B cell (primary cell): ENCODE results near the gene DRC1. TPM values are rescaled to one million over a fixed set of nuclear protein-coding genes. Genes with fewer than 3 reads are reported as not detected.

Experiments used
- ATAC-seq: fragments of 200-7000 bp; cut with Tn5 transposase; one replicate; pipeline ENCODE4 v1.10.0; 2021; ENCODE audit warnings: low read depth, mild to moderate bottlenecking, moderate number of reproducible peaks, moderate library complexity
- CTCF ChIA-PET: fragments of 350-600 bp; sonication (Branson Sonifier 250); formaldehyde crosslinking; loops from one replicate; lab custom pipeline; 2021; ENCODE audit warnings: antibody characterized with exemption, inconsistent platforms; lab: Charles Lee
- POLR2A ChIA-PET: fragments of 350-600 bp; sonication (Branson Sonifier 250); formaldehyde crosslinking; loops from one replicate; lab custom pipeline; 2021; ENCODE audit warnings: antibody characterized with exemption; lab: Charles Lee
- DNase-seq: peaks from one replicate; pipeline ENCODE4 v3.0.0; 2013
- H2AFZ ChIP-seq: 2 replicates; pipeline ENCODE4 v1.6.1; 2012; ENCODE audit warnings: mild to moderate bottlenecking, low read depth, low read length; ENCODE audit not compliant: insufficient read depth, poor library complexity, severe bottlenecking
- H3K27ac ChIP-seq, 2 donors: 1 replicate in 1 of 2; 2 replicates in 1 of 2; pipeline ENCODE4 v1.5.1; 2012 to 2013; ENCODE audit warnings: low read length in 2 of 2, mild to moderate bottlenecking in 2 of 2, moderate library complexity in 1 of 2
- H3K27me3 ChIP-seq, 4 experiments: fragments of 200-600 bp in 1 of 4; sonication (generic) in 1 of 4; replicated peaks in 1 of 4; 1 replicate in 2 of 4; 2 replicates in 2 of 4; pipeline versions ENCODE4 v1.6.1 to v1.7.0; 2013 to 2016; ENCODE audit warnings: low read length in 3 of 4, mild to moderate bottlenecking in 2 of 4, mixed read lengths in 1 of 4, moderate library complexity in 1 of 4; ENCODE audit not compliant: insufficient read depth in 4 of 4, control insufficient read depth in 3 of 4; ENCODE audit errors: control extremely low read depth in 1 of 4
- H3K36me3 ChIP-seq, 2 experiments: replicated peaks in 1 of 2; 1 replicate in 1 of 2; 2 replicates in 1 of 2; pipeline versions ENCODE4 v1.6.1 to v1.7.1; 2013; ENCODE audit warnings: low read length in 1 of 2; ENCODE audit not compliant: insufficient read depth in 2 of 2, control insufficient read depth in 1 of 2; ENCODE audit errors: control extremely low read depth in 1 of 2, extremely low read depth in 1 of 2
- H3K4me1 ChIP-seq, 2 donors: fragments of 200-600 bp in 1 of 2; sonication (generic) in 1 of 2; 1 replicate in 1 of 2; 2 replicates in 1 of 2; pipeline versions ENCODE4 v1.5.1 to v1.6.1; 2013 to 2017; ENCODE audit warnings: low read length in 2 of 2; ENCODE audit not compliant: control insufficient read depth in 2 of 2, insufficient read depth in 2 of 2
- H3K4me2 ChIP-seq: replicated peaks from 2 replicates; pipeline ENCODE3; 2012; ENCODE audit warnings: mild to moderate bottlenecking, low read depth, low read length; ENCODE audit not compliant: poor library complexity, severe bottlenecking
- H3K4me3 ChIP-seq, 5 experiments: fragments of 200-600 bp in 1 of 5; sonication (generic) in 1 of 5; 1 replicate in 3 of 5; 2 replicates in 2 of 5; pipeline versions ENCODE4 v1.5.1 to v1.7.0; 2011 to 2016; ENCODE audit warnings: low read length in 4 of 5, mild to moderate bottlenecking in 4 of 5, low read depth in 2 of 5, control low read depth in 1 of 5, moderate library complexity in 1 of 5; ENCODE audit not compliant: insufficient read depth in 1 of 5; ENCODE audit errors: control extremely low read depth in 1 of 5, extremely low read depth in 1 of 5
- H3K79me2 ChIP-seq: fragments of 200-600 bp; sonication (generic); one replicate; pipeline ENCODE4 v1.6.0; 2016; ENCODE audit warnings: low read length; ENCODE audit not compliant: control insufficient read depth, insufficient read depth
- H3K9ac ChIP-seq: fragments of 200-600 bp; sonication (generic); 2 replicates; pipeline ENCODE4 v1.6.1; 2017; ENCODE audit warnings: mild to moderate bottlenecking, low read length, moderate library complexity
- H3K9me3 ChIP-seq, 3 donors: one replicate each; pipeline versions ENCODE4 v1.6.1 to v1.7.1; 2013; ENCODE audit warnings: low read length in 2 of 3; ENCODE audit not compliant: control insufficient read depth in 2 of 3, insufficient read depth in 1 of 3; ENCODE audit errors: control extremely low read depth in 1 of 3
- H4K20me1 ChIP-seq: 2 replicates; pipeline ENCODE4 v1.6.0; 2012; ENCODE audit warnings: mild to moderate bottlenecking, low read length; ENCODE audit not compliant: insufficient read depth, control insufficient read depth, poor library complexity, severe bottlenecking
- H3K27ac Mint-ChIP-seq: one replicate; pipeline ENCODE4 v1.8.0; 2021; ENCODE audit warnings: mixed read lengths
- H3K27me3 Mint-ChIP-seq: one replicate; pipeline ENCODE4 v1.8.0; 2021; ENCODE audit warnings: mixed read lengths
- H3K4me1 Mint-ChIP-seq: one replicate; pipeline ENCODE4 v1.8.0; 2021; ENCODE audit warnings: mixed read lengths
- H3K4me3 Mint-ChIP-seq: one replicate; pipeline ENCODE4 v1.8.0; 2021; ENCODE audit warnings: mixed read lengths
- H3K9me3 Mint-ChIP-seq: one replicate; pipeline ENCODE4 v1.8.0; 2022; ENCODE audit warnings: mixed read lengths; ENCODE audit not compliant: insufficient read depth
- CTCF ChIP-seq: fragments of 200-600 bp; IDR thresholded peaks from one replicate; pipeline ENCODE4 v1.8.0; 2022; ENCODE audit warnings: antibody characterized with exemption, mild to moderate bottlenecking
- EZH2 ChIP-seq: IDR thresholded peaks from 2 replicates; pipeline ENCODE4 v1.6.1; 2012; ENCODE audit warnings: borderline replicate concordance, low read depth, mild to moderate bottlenecking, moderate library complexity, low read length; ENCODE audit not compliant: insufficient read depth, poor library complexity, severe bottlenecking
- WGBS: methylation state at CpG from one replicate; pipeline ENCODE4 v1.1.5; 2013; ENCODE audit warnings: missing lambda C conversion rate; ENCODE audit not compliant: insufficient coverage; 5-methylcytosine and 5-hydroxymethylcytosine counted together
- intact Hi-C: fragments of 100-400 bp; cut with micrococcal nuclease; formaldehyde crosslinking; loops from one replicate; pipeline ENCODE4 v1.10.0; 2022
- polyA plus RNA-seq: library from polyadenylated mRNA; depleted of rRNA; stranded (reverse); fragments of >200 nt; gene quantifications from 2 replicates; pipeline ENCODE4 v1.2.3, GENCODE V29; 2012
- total RNA-seq, 2 donors: library from RNA; stranded (reverse); fragments of 120-200 nt in 1 of 2; gene quantifications; 1 replicate in 1 of 2; 2 replicates in 1 of 2; pipeline versions ENCODE4 v1.2.3 to v1.2.4, GENCODE V29; 2013 to 2022

DRC1 gene
- total and polyA plus RNA-seq, 2 donors (not counting 1 experiment from before 2014, with no cell fraction given) = not detected

GRCh38 chr2:26455670-26456439 lies 54.1 kb downstream of the DRC1 start:
- Mint-ChIP-seq H3K4me3 (no peak overlapping the region), H3K27ac (no peak overlapping the region), H3K9me3 (peaks cover 3% of the 10 kb centered on the region), H3K4me1 (no peaks in the 10 kb centered on the region), H3K27me3 (peaks cover 10% of the 10 kb centered on the region)
- H4K20me1 ChIP-seq = no peaks in the 10 kb centered on the region
- no peaks in the 10 kb centered on the region for H3K27me3 ChIP-seq
- WGBS = 66% methylated on average over 16 of the region's 18 CpGs
- TF ChIP-seq CTCF (no peak), EZH2 (no peak)
- CTCF ChIA-PET = no interaction called here
- H3K4me1 ChIP-seq = no peaks in the 10 kb centered on the region
- no peak overlapping the region for H3K4me3 ChIP-seq
- no peaks in the 10 kb centered on the region for H3K79me2 ChIP-seq
- H3K9ac ChIP-seq = no peak overlapping the region
- H3K36me3 ChIP-seq = no peaks in the 10 kb centered on the region
- no peak overlapping the region for H3K4me2 ChIP-seq
- H3K27ac ChIP-seq = no peak overlapping the region
- H3K9me3 ChIP-seq = no peaks in the 10 kb centered on the region
- DNase-seq (no peak), ATAC-seq (no peak)
- no peak overlapping the region for H2AFZ ChIP-seq
- POLR2A ChIA-PET = no interaction called here
- intact Hi-C loops = no loop called here

- Histone ChIP-seq H3K4me2 (no peak overlapping the region), H3K79me2 (no peaks in the 10 kb centered on the region), H3K27me3 (no peaks in the 10 kb centered on the region), H3K27ac (no peak overlapping the region), H4K20me1 (no peaks in the 10 kb centered on the region), H3K4me3 (no peak overlapping the region), H2AFZ (no peak overlapping the region), H3K9ac (no peak overlapping the region), H3K9me3 (no peaks in the 10 kb centered on the region), H3K4me1 (no peaks in the 10 kb centered on the region), H3K36me3 (no peaks in the 10 kb centered on the region)
- peaks cover 10% of the 10 kb centered on the region for H3K27me3 Mint-ChIP-seq
- TF ChIP-seq CTCF (no peak), EZH2 (no peak)
- H3K27ac Mint-ChIP-seq = no peak overlapping the region
- H3K4me1 Mint-ChIP-seq = no peaks in the 10 kb centered on the region
- DNase-seq (no peak), ATAC-seq (no peak)
- WGBS = 91% methylated on average over 10 of the region's 10 CpGs
- POLR2A ChIA-PET = no interaction called here
- peaks cover under 1% of the 10 kb centered on the region for H3K9me3 Mint-ChIP-seq
- CTCF ChIA-PET = no interaction called here
- intact Hi-C loops = no loop called here
- no peak overlapping the region for H3K4me3 Mint-ChIP-seq
Observed at GRCh38 chr2:26456440-26457250, 54.9 kb downstream of the DRC1 start.
